H9 (cell line): ENCODE results near the gene DNAI1. TPM values are rescaled to one million over a fixed set of nuclear protein-coding genes. Genes with fewer than 3 reads are reported as not detected.

Source experiments
- DNase-seq: peaks from one replicate; pipeline ENCODE4 v3.0.0-alpha.2; 2017
- H2AFZ ChIP-seq: one replicate; pipeline ENCODE4 v1.6.1; 2013; ENCODE audit warnings: mild to moderate bottlenecking, low read length, control low read depth, moderate library complexity
- H2AK5ac ChIP-seq: 2 replicates; pipeline ENCODE4 v1.6.1; 2013; ENCODE audit warnings: low read length, control low read depth, mixed read lengths; ENCODE audit not compliant: insufficient read length
- H2BK120ac ChIP-seq: one replicate; pipeline ENCODE4 v1.6.1; 2013; ENCODE audit warnings: low read depth, mild to moderate bottlenecking, low read length, control low read depth, inconsistent platforms; ENCODE audit not compliant: poor library complexity, severe bottlenecking
- H2BK12ac ChIP-seq: 2 replicates; pipeline ENCODE4 v1.6.1; 2013; ENCODE audit warnings: low read length, control low read depth, mixed read lengths, low read depth; ENCODE audit not compliant: insufficient read length
- H2BK15ac ChIP-seq: 2 replicates; pipeline ENCODE4 v1.6.1; 2013; ENCODE audit warnings: low read depth, low read length, control low read depth
- H2BK20ac ChIP-seq: one replicate; pipeline ENCODE4 v1.6.1; 2013; ENCODE audit warnings: low read depth, mild to moderate bottlenecking, low read length, control low read depth, inconsistent platforms; ENCODE audit not compliant: poor library complexity, severe bottlenecking
- H2BK5ac ChIP-seq: 2 replicates; pipeline ENCODE4 v1.6.1; 2013; ENCODE audit warnings: low read length, control low read depth, mixed read lengths; ENCODE audit not compliant: insufficient read length
- H3K14ac ChIP-seq: 2 replicates; pipeline ENCODE4 v1.6.1; 2013; ENCODE audit warnings: low read length, control low read depth; ENCODE audit not compliant: insufficient read depth
- H3K18ac ChIP-seq: 2 replicates; pipeline ENCODE4 v1.6.1; 2013; ENCODE audit warnings: low read depth, mild to moderate bottlenecking, mixed read lengths, low read length, control low read depth; ENCODE audit not compliant: insufficient read length
- H3K23ac ChIP-seq: 2 replicates; pipeline ENCODE4 v1.6.1; 2013; ENCODE audit warnings: low read length, control low read depth, mixed read lengths, low read depth; ENCODE audit not compliant: insufficient read length
- H3K23me2 ChIP-seq: 2 replicates; pipeline ENCODE4 v1.6.1; 2013; ENCODE audit warnings: low read depth, mild to moderate bottlenecking, mixed read lengths, low read length, control low read depth; ENCODE audit not compliant: insufficient read length, poor library complexity, severe bottlenecking
- H3K27ac ChIP-seq: 2 replicates; pipeline ENCODE4 v1.5.1; 2013; ENCODE audit warnings: low read length, control low read depth, mixed read lengths, low read depth; ENCODE audit not compliant: insufficient read length
- H3K27me3 ChIP-seq: 2 replicates; pipeline ENCODE4 v1.6.1; 2013; ENCODE audit warnings: low read length, control low read depth, inconsistent platforms; ENCODE audit not compliant: insufficient read depth
- H3K4ac ChIP-seq: 2 replicates; pipeline ENCODE4 v1.6.1; 2013; ENCODE audit warnings: low read depth, mild to moderate bottlenecking, control low read depth, inconsistent platforms, low read length, moderate library complexity
- H3K4me1 ChIP-seq: 2 replicates; pipeline ENCODE4 v1.6.1; 2013; ENCODE audit warnings: low read length, control low read depth, inconsistent platforms; ENCODE audit not compliant: insufficient read depth
- H3K4me2 ChIP-seq: 2 replicates; pipeline ENCODE4 v1.6.1; 2013; ENCODE audit warnings: low read length, control low read depth, mixed read lengths; ENCODE audit not compliant: insufficient read length, insufficient read depth
- H3K56ac ChIP-seq: 2 replicates; pipeline ENCODE4 v1.6.1; 2013; ENCODE audit warnings: low read depth, mild to moderate bottlenecking, mixed read lengths, low read length, control low read depth; ENCODE audit not compliant: insufficient read length
- H3K79me1 ChIP-seq: 2 replicates; pipeline ENCODE4 v1.6.1; 2013; ENCODE audit warnings: low read depth, mild to moderate bottlenecking, moderate library complexity, low read length, control low read depth, inconsistent platforms; ENCODE audit not compliant: insufficient read depth, poor library complexity, severe bottlenecking
- H3K79me2 ChIP-seq: 2 replicates; pipeline ENCODE4 v1.6.1; 2013; ENCODE audit warnings: low read length, control low read depth, inconsistent platforms; ENCODE audit not compliant: insufficient read depth
- H3K9ac ChIP-seq: 2 replicates; pipeline ENCODE4 v1.6.1; 2013; ENCODE audit warnings: low read length, control low read depth, mixed read lengths; ENCODE audit not compliant: insufficient read length; ENCODE audit errors: extremely low read depth
- H3K9me3 ChIP-seq: one replicate; pipeline ENCODE4 v1.6.1; 2013; ENCODE audit warnings: low read depth, low read length, inconsistent platforms; ENCODE audit not compliant: control insufficient read depth
- H3T11ph ChIP-seq: one replicate; pipeline ENCODE4 v1.6.1; 2013; ENCODE audit warnings: mild to moderate bottlenecking, low read length, control low read depth, inconsistent platforms
- H4K20me1 ChIP-seq: one replicate; pipeline ENCODE4 v1.6.1; 2013; ENCODE audit not compliant: control insufficient read depth, insufficient read length, insufficient read depth
- H4K5ac ChIP-seq: 2 replicates; pipeline ENCODE4 v1.6.1; 2013; ENCODE audit warnings: low read depth, mild to moderate bottlenecking, mixed read lengths, low read length, control low read depth; ENCODE audit not compliant: insufficient read length
- H4K8ac ChIP-seq: replicated peaks from 2 replicates; pipeline ENCODE4 v1.6.1; 2013; ENCODE audit warnings: low read length, control low read depth, mixed read lengths, low read depth; ENCODE audit not compliant: insufficient read length
- H4K91ac ChIP-seq: 2 replicates; pipeline ENCODE4 v1.6.1; 2013; ENCODE audit warnings: low read depth, mild to moderate bottlenecking, moderate library complexity, mixed read lengths, low read length, control low read depth; ENCODE audit not compliant: insufficient read length
- H3K27ac Mint-ChIP-seq, 3 experiments: 2 replicates in 2 of 3; 3 replicates in 1 of 3; pipeline ENCODE4 v1.8.0; 2020 to 2021; ENCODE audit warnings: mixed read lengths in 3 of 3, mild to moderate bottlenecking in 1 of 3, moderate library complexity in 1 of 3
- H3K27me3 Mint-ChIP-seq: 2 replicates; pipeline ENCODE4 v1.8.0; 2021; ENCODE audit warnings: low read depth, mild to moderate bottlenecking, moderate library complexity, mixed read lengths
- H3K36me3 Mint-ChIP-seq, 3 experiments: 2 replicates in 2 of 3; 3 replicates in 1 of 3; pipeline ENCODE4 v1.8.0; 2020 to 2021; ENCODE audit warnings: low read depth in 3 of 3, mixed read lengths in 3 of 3; ENCODE audit not compliant: insufficient read depth in 1 of 3
- H3K4me1 Mint-ChIP-seq, 2 experiments: 2 replicates each; pipeline ENCODE4 v1.8.0; 2020; ENCODE audit warnings: mixed read lengths in 2 of 2
- H3K4me3 Mint-ChIP-seq, 2 experiments: 2 replicates in 1 of 2; 3 replicates in 1 of 2; pipeline ENCODE4 v1.8.0; 2020 to 2021; ENCODE audit warnings: mild to moderate bottlenecking in 2 of 2, mixed read lengths in 2 of 2, moderate library complexity in 1 of 2
- H3K9me3 Mint-ChIP-seq, 2 experiments: 2 replicates in 1 of 2; 3 replicates in 1 of 2; pipeline ENCODE4 v1.8.0; 2020; ENCODE audit warnings: mild to moderate bottlenecking in 2 of 2, mixed read lengths in 2 of 2, moderate library complexity in 1 of 2
- CTCF ChIP-seq: fragments of 200-600 bp; sonication (generic); conservative IDR thresholded peaks from 3 replicates; pipeline ENCODE4 v1.8.0; 2021; ENCODE audit warnings: antibody characterized with exemption, mild to moderate bottlenecking
- WGBS: extraction: QIAGEN DNeasy Blood & Tissue Kit; methylation state at CpG from one replicate; pipeline ENCODE4 v1.1.7; 2013; ENCODE audit warnings: missing lambda C conversion rate, low lambda C conversion rate, mixed read lengths; ENCODE audit not compliant: insufficient read length; ENCODE audit errors: extremely low coverage; 5-methylcytosine and 5-hydroxymethylcytosine counted together
- total RNA-seq: library from RNA; stranded (reverse); gene quantifications from 2 replicates; pipeline ENCODE4 v1.2.1, GENCODE V29; 2021

DNAI1 gene
- total RNA-seq, 1 experiment from 2014 or later: 0.22 TPM

DNA sequence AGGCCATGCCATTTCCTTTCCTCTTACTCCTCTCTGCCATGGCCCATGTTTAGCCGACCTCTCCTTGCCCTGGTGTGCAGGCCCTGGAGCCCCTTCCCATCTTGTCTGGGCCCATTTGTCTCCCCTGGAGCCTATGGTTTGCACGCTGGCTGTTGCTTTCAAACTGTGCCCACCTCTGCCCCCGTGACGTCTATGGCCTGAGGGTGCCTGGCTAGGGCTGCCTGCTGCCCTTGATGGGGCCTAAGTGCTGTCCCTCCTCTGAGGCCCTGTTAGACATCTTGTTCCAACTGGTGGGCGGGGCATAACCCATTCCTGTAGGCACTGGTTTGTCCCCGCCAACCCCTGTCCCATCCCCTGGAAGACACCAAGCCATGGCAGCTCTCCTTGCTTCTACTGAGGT lies 86.9 kb downstream of the DNAI1 start:
- Histone ChIP-seq H3K4me2 (no peak overlapping the region), H3T11ph (no peak overlapping the region), H2AFZ (no peak overlapping the region), H2BK20ac (no peak overlapping the region), H3K4me1 (no peaks in the 10 kb centered on the region), H4K20me1 (no peaks in the 10 kb centered on the region), H2BK5ac (no peak overlapping the region), H3K79me1 (no peaks in the 10 kb centered on the region), H2BK120ac (no peak overlapping the region), H3K23ac (no peak overlapping the region), H2BK12ac (no peak overlapping the region), H3K9ac (no peak overlapping the region), H3K27ac (no peak overlapping the region), H3K18ac (no peak overlapping the region), H4K8ac (no peak overlapping the region), H3K79me2 (no peaks in the 10 kb centered on the region), H3K9me3 (no peaks in the 10 kb centered on the region), H2BK15ac (no peak overlapping the region), H3K23me2 (no peaks in the 10 kb centered on the region), H3K56ac (no peak overlapping the region), H4K91ac (no peak overlapping the region), H3K27me3 (no peaks in the 10 kb centered on the region), H3K4ac (no peak overlapping the region), H3K14ac (no peak overlapping the region; the same call in 1 of the 2 replicates), H4K5ac (no peak overlapping the region), H2AK5ac (no peak overlapping the region)
- Mint-ChIP-seq H3K36me3 (no peaks in the 10 kb centered on the region), H3K9me3 (no peaks in the 10 kb centered on the region), H3K27ac (no peak overlapping the region), H3K4me1 (peaks cover 0 to 6% of the 10 kb centered on the region in 2 experiments; a peak in 2 of 4 replicates), H3K4me3 (no peak overlapping the region), H3K27me3 (peaks cover 16% of the 10 kb centered on the region)
- no peak for DNase-seq
- TF ChIP-seq CTCF: no peak
- WGBS: no CpG with 5 or more reads among the region's 6 CpGs
